GM19467 (cell line): Measurements from ENCODE around the gene FBXO17.
"Not testable (repeated sequence)": the region's sequence is repeated elsewhere in the genome, so short reads cannot be mapped to it uniquely, and the experiment has no call there.

Experiments used
- ATAC-seq: cut with Tn5 transposase; IDR thresholded peaks from one replicate; pipeline ENCODE4 v1.9.1; 2021; ENCODE audit warnings: mild to moderate bottlenecking, moderate library complexity; ENCODE audit not compliant: unreplicated experiment

The FBXO17 gene

GRCh38 chr19:38945562-38946228 lies 29.8 kb downstream of the FBXO17 start:
- ATAC-seq = no peak

- no peak for ATAC-seq
Measured at GRCh38 chr19:38944981-38945506, 30.5 kb downstream of the FBXO17 start.

GRCh38 chr19:38942471-38943181 lies 32.9 kb downstream of the FBXO17 start:
- ATAC-seq = no peak

GRCh38 chr19:38941979-38942378 lies 33.6 kb downstream of the FBXO17 start:
- no peak for ATAC-seq

GRCh38 chr19:38941466-38941865 lies 34.1 kb downstream of the FBXO17 start:
- ATAC-seq = not testable (repeated sequence)

- ATAC-seq = no peak
Measured at GRCh38 chr19:38939957-38940356, 35.6 kb downstream of the FBXO17 start.

- no peak for ATAC-seq
Measured at GRCh38 chr19:38933544-38933943, 42.0 kb downstream of the FBXO17 start.

- ATAC-seq = no peak
Measured at GRCh38 chr19:38932425-38933179, 42.9 kb downstream of the FBXO17 start.

- no peak for ATAC-seq
Measured at GRCh38 chr19:38931521-38931793, 44.1 kb downstream of the FBXO17 start.

GRCh38 chr19:38930776-38931520 lies 44.6 kb downstream of the FBXO17 start, which contains the start of gene MRPS12:
Gene MRPS12, plus strand, starts transcription at chr19:38930944. Its CDS starts 351 bp downstream, at chr19:38931295.
- ATAC-seq = peak; percentile 87

GRCh38 chr19:38929929-38930775 lies 45.4 kb downstream of the FBXO17 start, which contains the start of gene SARS2:
Gene SARS2, minus strand, starts transcription at chr19:38930763. Its CDS starts 27 bp downstream, at chr19:38930736.
- peak; percentile 63 for ATAC-seq

GRCh38 chr19:38928391-38929001 lies 47.0 kb downstream of the FBXO17 start:
- no peak for ATAC-seq

GRCh38 chr19:38924388-38924787 lies 51.2 kb downstream of the FBXO17 start:
- ATAC-seq = no peak

- no peak for ATAC-seq
Measured at GRCh38 chr19:38922482-38922881, 53.1 kb downstream of the FBXO17 start.

GRCh38 chr19:38921420-38922274 lies 53.9 kb downstream of the FBXO17 start:
- no peak for ATAC-seq

- ATAC-seq = no peak
Measured at GRCh38 chr19:38920602-38921419, 54.7 kb downstream of the FBXO17 start.

- ATAC-seq = no peak
Measured at GRCh38 chr19:38919837-38920601, 55.5 kb downstream of the FBXO17 start.
